DND-41 (cell line): Measurements from ENCODE around the gene RGS6.

Experiments
- ATAC-seq: fragments of 200-7000 bp; cut with Tn5 transposase; 3 replicates; pipeline ENCODE4 v1.9.1; 2021; ENCODE audit warnings: low read depth; ENCODE audit not compliant: insufficient read depth
- DNase-seq: peaks from one replicate; pipeline ENCODE4 v3.0.0-alpha.2; 2020
- H2AFZ ChIP-seq: 2 replicates; pipeline ENCODE4 v1.6.0; 2012; ENCODE audit warnings: low read depth, low read length
- H3K27ac ChIP-seq: 2 replicates; pipeline ENCODE4 v1.5.1; 2012; ENCODE audit warnings: low read length, inconsistent platforms
- H3K27me3 ChIP-seq: fragments of 200-600 bp; sonication (generic); 2 replicates; pipeline ENCODE4 v1.6.0; 2012; ENCODE audit warnings: low read length, mild to moderate bottlenecking, inconsistent platforms; ENCODE audit not compliant: insufficient read depth, poor library complexity
- H3K36me3 ChIP-seq: 2 replicates; pipeline ENCODE4 v1.5.1; 2012; ENCODE audit warnings: low read length, inconsistent platforms; ENCODE audit not compliant: insufficient read depth
- H3K4me1 ChIP-seq: 2 replicates; pipeline ENCODE4 v1.5.1; 2012; ENCODE audit warnings: mild to moderate bottlenecking, low read length; ENCODE audit not compliant: insufficient read depth
- H3K4me2 ChIP-seq: 2 replicates; pipeline ENCODE4 v1.6.0; 2012; ENCODE audit warnings: mild to moderate bottlenecking, moderate library complexity, low read length, inconsistent platforms; ENCODE audit not compliant: insufficient read depth
- H3K4me3 ChIP-seq, 2 experiments: fragments of 200-600 bp in 1 of 2; shearing (Covaris generic) in 1 of 2; 2 replicates each; pipeline ENCODE4 v1.5.1; 2012 to 2016; ENCODE audit warnings: inconsistent platforms in 2 of 2, low read length in 2 of 2, mild to moderate bottlenecking in 2 of 2, low read depth in 1 of 2, moderate library complexity in 1 of 2
- H3K79me2 ChIP-seq: 2 replicates; pipeline ENCODE4 v1.6.0; 2012; ENCODE audit warnings: low read length, inconsistent platforms; ENCODE audit not compliant: insufficient read depth
- H3K9ac ChIP-seq: 2 replicates; pipeline ENCODE4 v1.6.0; 2012; ENCODE audit warnings: low read depth, mild to moderate bottlenecking, inconsistent platforms, low read length, moderate library complexity
- H3K9me3 ChIP-seq: 2 replicates; pipeline ENCODE4 v1.5.1; 2012; ENCODE audit warnings: low read length, moderate library complexity, mild to moderate bottlenecking, inconsistent platforms; ENCODE audit not compliant: insufficient read depth, severe bottlenecking
- H4K20me1 ChIP-seq: 2 replicates; pipeline ENCODE4 v1.6.0; 2012; ENCODE audit warnings: low read length; ENCODE audit not compliant: insufficient read depth
- EZH2 ChIP-seq: IDR thresholded peaks from 3 replicates; pipeline ENCODE4 v1.6.1; 2012; ENCODE audit warnings: borderline replicate concordance, low read depth, mild to moderate bottlenecking, moderate library complexity, low read length, inconsistent platforms; ENCODE audit not compliant: severe bottlenecking
- TF ChIP-seq, protein P1 (sequence below): IDR thresholded peaks from 2 replicates; pipeline ENCODE4 v1.5.1; 2012; ENCODE audit warnings: borderline replicate concordance, low read length, moderate library complexity, mild to moderate bottlenecking; ENCODE audit not compliant: poor library complexity, severe bottlenecking; ENCODE audit errors: extremely low read depth

Gene RGS6

DNA sequence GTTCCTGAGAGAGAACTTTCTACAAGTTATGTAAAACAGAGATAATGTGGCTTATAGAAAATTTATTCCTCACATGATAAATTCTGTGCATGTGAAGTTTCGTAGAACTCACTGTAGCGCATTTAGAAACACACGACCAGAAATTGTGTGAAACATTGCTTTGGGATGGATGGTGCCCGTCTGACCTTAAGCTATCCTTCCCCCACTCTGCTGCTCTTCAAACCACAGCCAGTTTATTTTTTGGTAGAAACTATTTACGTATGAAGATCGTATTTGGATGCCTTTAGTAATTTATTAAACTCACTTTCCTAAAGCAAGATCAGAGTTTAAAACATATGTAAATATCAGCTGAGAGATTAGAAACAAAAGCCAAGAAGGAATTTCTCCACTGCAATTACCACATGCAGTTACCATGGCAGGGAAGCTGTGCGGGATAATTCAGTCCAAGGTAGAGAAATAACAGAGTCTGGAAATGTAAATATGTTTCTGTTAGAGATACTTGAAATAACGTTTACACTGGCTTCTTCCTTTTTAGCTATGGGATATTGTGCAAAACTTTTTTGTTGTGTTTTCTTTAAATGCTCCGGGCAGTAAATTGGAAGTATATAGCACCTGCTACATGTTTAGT, 382.7 kb downstream of the RGS6 start:
- Histone ChIP-seq H3K36me3 (no peaks in the 10 kb centered on the region), H4K20me1 (no peaks in the 10 kb centered on the region), H3K27ac (no peak overlapping the region), H3K4me3 (no peak overlapping the region), H3K79me2 (no peaks in the 10 kb centered on the region), H3K4me2 (no peak overlapping the region), H3K9ac (no peak overlapping the region), H3K4me1 (no peaks in the 10 kb centered on the region), H2AFZ (no peak overlapping the region), H3K27me3 (peaks cover 11% of the 10 kb centered on the region), H3K9me3 (no peaks in the 10 kb centered on the region)
- DNase-seq (no peak), ATAC-seq (no peak)
- TF ChIP-seq, protein P1, sequence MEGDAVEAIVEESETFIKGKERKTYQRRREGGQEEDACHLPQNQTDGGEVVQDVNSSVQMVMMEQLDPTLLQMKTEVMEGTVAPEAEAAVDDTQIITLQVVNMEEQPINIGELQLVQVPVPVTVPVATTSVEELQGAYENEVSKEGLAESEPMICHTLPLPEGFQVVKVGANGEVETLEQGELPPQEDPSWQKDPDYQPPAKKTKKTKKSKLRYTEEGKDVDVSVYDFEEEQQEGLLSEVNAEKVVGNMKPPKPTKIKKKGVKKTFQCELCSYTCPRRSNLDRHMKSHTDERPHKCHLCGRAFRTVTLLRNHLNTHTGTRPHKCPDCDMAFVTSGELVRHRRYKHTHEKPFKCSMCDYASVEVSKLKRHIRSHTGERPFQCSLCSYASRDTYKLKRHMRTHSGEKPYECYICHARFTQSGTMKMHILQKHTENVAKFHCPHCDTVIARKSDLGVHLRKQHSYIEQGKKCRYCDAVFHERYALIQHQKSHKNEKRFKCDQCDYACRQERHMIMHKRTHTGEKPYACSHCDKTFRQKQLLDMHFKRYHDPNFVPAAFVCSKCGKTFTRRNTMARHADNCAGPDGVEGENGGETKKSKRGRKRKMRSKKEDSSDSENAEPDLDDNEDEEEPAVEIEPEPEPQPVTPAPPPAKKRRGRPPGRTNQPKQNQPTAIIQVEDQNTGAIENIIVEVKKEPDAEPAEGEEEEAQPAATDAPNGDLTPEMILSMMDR: no peak
- no peak for TF ChIP-seq EZH2

DNA sequence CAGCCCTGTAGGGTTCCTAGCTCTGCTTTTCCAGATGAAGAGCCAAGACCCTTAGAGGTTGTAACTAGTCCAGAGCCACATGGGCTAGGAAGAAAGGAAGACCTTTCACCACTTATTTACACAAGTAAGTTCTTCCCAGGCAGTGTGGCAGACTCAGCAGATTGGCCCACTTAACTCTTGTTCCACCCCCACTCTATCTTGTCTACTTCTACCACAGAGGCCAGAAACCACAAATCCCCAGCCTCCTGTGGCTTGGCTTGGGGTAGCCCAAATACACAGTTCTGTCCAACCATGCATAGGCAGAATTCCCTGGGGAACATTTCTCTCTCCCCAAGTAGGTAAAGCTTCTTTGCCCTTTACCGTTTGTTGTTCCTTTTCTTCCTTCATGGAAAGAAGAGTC, 383.5 kb downstream of the RGS6 start:
- Histone ChIP-seq H3K27ac (no peak overlapping the region), H3K4me3 (no peak overlapping the region)
- TF ChIP-seq, protein P1: no peak
- TF ChIP-seq EZH2: no peak

DNA sequence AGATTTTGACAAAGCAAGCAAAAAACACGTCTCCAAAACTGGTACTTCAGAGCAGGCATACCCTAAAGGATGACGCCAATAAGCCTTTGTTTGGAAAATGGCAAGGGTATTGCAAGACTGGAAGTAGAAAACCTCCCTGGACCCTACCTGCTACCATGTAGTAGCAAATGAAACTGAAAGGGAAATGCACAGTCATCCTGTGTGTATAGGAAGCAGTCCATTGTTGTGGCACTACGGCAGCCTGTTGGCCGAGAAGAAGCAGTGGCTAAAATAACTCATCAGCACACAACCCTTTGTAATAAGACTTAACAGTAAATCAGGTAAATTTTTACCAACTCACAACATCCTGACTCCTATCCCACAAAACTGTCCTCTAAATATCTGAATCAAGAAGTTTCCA, 386.4 kb downstream of the RGS6 start:
- H3K36me3 ChIP-seq: no peaks in the 10 kb centered on the region
- TF ChIP-seq, protein P1: no peak
- no peak for TF ChIP-seq EZH2
- H3K79me2 ChIP-seq: no peaks in the 10 kb centered on the region
- peaks cover 4% of the 10 kb centered on the region for H3K27me3 ChIP-seq
- no peak overlapping the region for H2AFZ ChIP-seq
- ATAC-seq (peak; percentile 63; the same call in 2 of the 3 replicates), DNase-seq (peak; percentile 8)
- no peaks in the 10 kb centered on the region for H3K4me1 ChIP-seq
- no peak overlapping the region for H3K27ac ChIP-seq
- H3K4me2 ChIP-seq: no peak overlapping the region
- no peak overlapping the region for H3K4me3 ChIP-seq
- no peak overlapping the region for H3K9ac ChIP-seq
- no peaks in the 10 kb centered on the region for H4K20me1 ChIP-seq
- H3K9me3 ChIP-seq: no peaks in the 10 kb centered on the region

More for the DNA sequence above, 383.5 kb downstream of the RGS6 start:
- Histone ChIP-seq H4K20me1 (no peaks in the 10 kb centered on the region), H3K9ac (no peak overlapping the region), H3K27me3 (peaks cover 11% of the 10 kb centered on the region), H3K79me2 (no peaks in the 10 kb centered on the region), H3K9me3 (no peaks in the 10 kb centered on the region), H2AFZ (no peak overlapping the region), H3K36me3 (no peaks in the 10 kb centered on the region), H3K4me1 (no peaks in the 10 kb centered on the region), H3K4me2 (no peak overlapping the region)
- DNase-seq (peak; percentile 15), ATAC-seq (peak; percentile 42; the same call in 2 of the 3 replicates)
